GM21786 (cell line): ENCODE results near the gene FAT1.

Experiments
- ATAC-seq: cut with Tn5 transposase; IDR thresholded peaks from one replicate; pipeline ENCODE4 v1.9.1; 2021; ENCODE audit not compliant: unreplicated experiment

The FAT1 gene

DNA sequence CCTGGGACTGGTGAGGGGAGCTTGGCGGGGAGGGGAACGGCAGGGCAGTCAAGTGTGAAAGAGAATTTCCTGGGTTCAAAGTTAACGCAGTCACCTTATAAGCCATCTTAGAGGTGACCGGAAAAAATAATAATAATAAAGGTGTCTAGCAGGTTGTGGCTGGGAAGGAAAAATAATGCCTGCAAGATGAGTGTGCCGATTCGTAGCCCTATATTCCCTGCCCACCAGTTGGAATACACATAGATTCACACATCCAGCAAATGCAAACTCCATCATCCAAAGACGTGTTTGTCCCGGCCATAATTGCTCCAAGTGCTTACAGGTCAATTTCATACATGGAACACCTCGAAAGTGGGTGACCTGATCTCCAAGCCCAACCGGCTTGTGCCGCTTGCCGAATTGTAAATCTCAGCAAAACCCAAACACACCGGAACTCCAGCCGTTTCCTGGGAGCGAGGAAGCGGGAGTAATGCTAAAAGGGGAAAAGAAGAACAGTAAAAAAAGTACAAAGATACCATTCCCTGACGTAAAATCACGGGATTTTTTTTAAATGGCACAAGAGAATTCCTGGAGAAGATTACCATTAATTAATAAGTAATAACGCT, 1.3 kb upstream of the FAT1 start:
- no peak for ATAC-seq

DNA sequence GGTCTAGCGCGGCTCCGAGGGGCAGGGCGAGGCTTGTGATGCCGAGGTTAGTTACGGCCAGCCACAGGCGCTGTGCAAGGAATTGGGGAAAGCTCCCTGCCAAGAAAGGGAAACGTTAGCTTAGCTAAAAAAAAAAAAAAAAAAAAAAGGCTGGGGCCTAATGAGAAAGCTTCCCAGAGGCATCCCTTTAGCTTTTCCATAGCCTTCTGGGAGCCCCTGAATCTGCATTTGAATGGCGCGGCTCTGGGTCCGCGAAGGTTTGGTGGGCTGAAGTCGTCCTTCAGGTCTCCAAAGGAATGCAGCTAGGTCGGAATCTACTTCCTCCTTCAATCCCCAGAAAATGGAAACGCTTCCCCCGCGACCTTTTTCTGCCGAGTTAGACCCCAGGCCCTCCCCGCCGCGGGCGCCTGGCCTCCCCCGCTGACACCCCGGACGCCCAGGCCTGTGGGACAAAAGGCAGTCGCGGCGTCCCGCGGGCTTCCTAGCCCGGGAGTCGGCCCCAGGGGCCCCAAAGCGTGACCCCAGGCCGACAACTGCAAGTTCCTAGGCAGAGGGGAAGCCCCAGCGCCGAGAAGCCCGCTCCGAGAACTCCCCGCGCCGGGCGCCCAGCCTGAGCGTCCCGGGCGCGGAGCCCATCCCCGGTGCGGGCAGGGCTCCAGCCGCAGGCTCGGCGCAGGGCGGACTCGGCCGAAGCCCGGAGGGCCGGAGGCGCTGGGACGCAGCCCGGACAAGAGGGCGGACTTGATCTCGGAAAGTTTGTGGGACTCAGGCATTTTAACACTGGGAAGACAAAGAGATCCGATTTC, 605 bp upstream of the FAT1 start:
- ATAC-seq, result no peak

DNA sequence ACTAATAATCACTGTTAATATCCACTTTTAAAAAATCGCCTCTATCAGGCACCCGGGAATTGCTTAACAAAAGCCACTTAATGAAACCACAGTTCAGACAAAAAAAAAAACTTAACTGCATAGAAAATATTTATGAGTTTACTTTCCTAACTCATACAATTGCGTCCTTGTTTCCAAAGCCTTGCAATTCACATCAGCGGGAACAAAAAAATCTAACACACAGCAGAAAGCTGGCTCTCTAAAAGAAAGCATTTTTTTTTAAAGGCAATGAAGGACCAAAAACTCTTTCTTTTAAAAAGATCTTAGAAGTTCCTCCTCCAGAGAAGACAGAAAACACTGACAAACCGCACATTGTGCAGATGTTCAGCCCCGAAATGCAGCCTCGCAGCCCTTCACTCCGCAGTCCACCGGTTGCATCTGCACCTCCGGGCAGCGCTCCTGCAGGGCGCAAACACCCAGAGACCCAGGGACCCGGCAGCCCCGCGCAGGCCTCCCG, 812 bp downstream of the FAT1 start:
- no peak for ATAC-seq

DNA sequence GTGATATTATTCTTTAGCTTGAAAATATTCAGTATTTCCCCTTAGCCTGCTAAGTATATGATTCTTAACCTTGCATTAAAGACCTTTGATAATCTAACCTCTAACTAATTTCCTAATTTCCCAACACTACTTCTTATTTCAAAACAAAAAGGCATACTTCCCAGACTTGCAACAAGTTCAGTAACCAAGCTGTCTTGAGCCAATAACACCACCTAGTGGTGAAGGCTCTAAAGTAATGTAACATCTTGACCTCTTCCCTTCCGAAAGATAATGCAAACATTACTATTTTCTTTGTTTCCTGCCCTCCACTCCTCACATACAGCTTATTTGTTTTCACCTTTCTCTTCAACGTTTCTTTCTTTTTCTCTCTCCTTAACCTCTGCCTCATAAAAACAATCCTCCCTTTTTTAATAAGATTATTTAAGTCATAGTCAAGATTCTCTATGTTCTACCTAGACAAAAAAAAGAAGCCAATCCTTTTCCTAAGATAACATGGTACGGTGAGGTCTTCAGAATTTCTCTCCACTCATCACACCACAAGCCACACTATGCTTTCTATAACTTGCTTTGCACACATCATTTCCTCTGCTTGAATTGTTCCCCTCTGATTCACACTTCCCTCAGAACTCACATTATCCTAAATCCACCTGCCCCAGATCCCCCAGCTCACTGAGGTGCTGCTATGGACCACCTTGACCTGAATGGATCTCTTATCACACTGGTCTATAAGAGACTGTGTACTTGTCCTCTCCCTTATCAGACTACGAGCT, 3.5 kb downstream of the FAT1 start:
- no peak for ATAC-seq

DNA sequence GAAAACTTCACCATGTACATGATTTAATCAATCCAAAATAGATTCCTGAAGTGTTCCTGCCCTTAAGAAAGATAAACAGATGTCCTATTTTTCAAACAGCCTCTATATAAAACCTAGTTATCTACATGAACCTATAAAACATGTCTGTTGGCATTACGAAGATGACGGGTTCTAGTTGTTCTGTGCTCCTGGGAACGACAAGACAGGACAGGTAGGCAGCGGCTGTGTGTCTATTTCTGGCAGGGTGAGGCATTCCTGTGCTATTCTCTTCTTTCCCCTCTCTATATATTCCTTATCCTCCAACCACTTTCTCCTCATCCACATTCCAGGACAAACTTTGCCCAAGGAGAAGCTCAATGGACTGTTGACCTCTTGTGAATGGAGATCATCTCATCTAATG, 6.1 kb downstream of the FAT1 start:
- no peak for ATAC-seq

DNA sequence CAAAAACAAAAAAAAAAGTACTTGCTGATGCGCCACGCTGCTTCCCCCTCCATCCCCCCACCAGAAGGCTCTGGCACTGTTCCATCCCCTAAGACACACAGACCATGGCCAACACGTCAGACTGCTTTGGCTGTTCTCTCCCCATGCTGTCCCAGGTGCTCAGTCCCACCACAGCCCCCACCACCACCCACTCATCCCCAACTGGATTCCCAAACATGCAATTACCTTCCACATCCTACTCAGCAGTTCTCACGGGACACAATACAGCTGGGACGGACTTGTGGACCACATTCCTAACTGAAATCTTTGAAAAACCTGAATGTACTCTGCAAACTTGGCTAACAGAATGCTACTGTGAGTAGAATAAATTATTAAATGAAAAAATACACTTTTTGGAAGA, 8.6 kb downstream of the FAT1 start:
- no peak for ATAC-seq

DNA sequence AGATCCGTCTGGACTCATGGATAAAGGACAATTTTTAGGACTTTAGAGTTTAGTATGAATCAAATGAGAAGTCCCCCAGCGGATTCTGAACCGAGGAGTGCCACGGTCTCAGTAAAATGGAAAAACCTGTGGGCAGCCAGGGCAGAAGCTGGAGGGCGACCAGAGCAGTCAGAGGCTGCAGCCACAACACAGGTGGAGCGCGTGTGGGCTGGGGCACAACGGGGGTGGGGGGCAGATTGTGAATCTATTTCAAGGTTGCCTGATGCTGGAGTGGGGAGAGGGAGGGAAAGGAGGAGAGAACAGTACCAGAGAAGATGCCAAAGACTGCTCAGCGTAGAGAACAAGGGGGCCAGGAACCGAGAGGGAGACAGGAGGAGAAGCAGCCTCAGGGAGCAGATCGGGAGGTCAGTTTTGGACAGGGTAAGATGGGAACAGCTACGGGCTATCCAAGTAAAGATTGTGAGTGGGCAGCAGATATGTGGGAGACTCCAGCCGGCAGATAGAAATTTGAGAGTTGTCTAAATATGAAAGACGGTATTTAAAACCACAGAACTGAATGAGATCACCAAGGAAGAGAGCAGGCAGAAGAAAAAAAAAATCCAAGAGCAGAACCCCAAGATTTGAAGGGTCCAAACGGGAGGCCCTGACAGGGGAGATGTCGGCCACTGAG, 9.5 kb downstream of the FAT1 start:
- no peak for ATAC-seq

DNA sequence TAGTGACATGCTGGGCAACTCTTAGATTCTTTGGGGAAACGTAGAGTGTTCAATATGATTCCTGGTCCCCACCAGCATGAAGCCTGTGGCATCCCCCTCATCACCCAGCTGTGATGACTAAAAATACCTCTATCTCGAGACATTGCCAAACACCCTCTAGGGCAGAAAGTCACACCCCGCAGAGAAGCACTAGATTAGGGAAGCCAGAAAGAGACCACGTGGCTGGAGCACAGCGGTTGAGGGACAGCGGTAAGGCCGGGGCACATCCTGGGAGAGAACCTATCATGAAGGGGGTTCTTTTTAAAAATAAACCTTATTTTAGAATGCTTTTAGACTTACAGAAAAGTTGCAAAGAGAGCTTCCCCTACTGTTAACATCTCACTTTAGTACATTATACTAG, 11.0 kb downstream of the FAT1 start:
- ATAC-seq, result no peak

DNA sequence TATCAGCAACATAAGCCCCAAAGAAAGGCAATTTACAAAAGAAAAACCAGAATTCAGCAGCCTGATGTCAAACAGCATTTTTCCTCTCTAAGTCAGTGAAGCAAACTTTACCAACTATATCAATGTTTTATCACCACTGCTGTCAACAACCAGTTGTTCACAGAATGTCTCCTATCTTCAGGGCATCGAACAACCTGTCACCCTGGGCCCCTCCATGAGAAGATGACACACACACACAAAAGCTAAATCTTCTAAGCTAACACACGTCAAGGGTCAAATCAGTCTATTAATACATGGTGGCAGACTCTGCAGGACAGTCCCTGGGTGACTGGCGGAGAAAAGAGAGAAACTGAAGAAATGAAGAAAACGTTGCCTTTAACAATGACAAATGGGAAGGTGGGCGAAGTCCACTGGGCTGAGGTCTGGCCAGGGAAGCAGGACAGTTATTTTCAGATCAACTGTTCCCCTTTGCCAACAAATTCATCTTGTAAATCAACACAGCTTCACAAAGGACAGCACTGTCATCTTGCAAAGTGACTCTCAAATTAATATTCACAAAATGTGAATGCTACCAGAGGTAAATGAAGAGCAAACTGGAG, 13.0 kb downstream of the FAT1 start:
- ATAC-seq, result no peak

DNA sequence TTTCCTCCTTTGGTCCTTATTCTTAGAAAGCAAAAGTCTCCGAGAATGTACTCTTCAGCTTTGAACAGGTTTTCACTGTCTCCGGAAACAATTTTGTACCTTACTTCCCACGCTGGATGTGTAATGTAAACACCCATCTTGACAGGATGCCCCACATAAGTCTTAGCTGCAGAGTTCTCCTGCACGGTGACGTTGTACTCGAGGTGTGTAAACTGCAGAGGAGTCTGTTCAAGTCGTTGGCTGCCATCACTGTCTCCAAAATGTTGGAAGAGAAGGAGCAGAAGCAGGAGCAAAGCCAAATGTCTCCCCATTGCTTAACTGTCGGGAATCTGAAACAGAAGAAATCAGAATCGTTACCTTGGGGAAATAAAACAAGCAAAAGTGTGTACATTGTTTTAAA, 14.1 kb downstream of the FAT1 start:
- ATAC-seq, result no peak

DNA sequence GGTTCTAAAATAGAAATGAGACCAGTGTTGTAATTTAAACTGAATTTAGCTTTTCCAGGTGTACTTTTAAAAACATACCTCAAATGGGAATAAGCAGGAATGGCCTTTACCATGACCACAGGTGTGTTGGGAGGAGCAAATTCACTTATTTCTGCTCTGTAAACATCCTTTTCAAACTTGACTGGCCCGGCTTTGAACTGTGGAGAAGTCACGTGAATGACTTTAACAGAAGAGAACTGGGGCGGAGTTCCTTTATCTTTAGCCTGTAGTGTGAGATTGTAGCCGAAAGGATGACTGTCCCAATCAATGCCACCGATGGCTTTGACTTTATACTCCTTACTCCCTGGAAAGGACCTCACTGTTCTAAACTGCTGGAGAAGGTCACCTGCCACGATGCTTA, 15.1 kb downstream of the FAT1 start:
- ATAC-seq, result no peak

DNA sequence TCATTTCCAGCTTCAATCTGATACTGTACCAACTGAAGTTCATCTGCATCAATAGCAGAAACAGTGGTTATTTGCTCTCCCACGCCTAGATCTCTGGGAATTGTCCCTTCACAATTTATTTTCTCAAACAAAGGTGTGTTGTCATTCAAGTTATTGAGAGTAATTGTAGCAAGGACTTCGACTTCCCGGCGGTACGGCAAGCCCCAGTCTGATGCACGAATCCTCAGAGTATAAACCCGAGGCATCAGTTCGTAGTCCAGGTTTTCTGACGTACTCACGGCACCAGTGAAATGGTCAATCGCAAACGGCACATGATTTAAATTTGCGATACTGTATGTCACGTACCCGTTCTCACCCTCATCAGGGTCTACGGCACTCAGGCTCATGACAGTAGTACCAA, 15.7 kb downstream of the FAT1 start:
- ATAC-seq, result no peak

DNA sequence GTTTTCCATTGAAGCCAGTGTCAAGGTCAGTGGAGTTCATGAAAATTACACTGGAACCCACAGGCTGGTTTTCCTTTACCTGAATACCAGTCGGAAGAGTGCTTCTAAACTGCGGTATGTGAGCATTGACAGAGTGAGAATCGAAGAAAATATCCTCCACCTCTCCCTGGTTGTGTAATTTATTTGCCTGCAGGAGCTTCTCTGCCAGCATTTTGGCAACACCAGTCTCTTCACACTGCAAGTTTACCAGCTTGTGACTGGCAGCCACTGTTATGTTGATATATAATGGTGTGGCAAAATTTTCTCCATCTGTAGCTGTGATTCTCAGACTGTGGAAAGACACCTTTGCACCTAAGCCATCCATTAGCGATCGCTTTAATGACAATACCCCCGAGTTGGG, 16.1 kb downstream of the FAT1 start:
- ATAC-seq, result no peak

DNA sequence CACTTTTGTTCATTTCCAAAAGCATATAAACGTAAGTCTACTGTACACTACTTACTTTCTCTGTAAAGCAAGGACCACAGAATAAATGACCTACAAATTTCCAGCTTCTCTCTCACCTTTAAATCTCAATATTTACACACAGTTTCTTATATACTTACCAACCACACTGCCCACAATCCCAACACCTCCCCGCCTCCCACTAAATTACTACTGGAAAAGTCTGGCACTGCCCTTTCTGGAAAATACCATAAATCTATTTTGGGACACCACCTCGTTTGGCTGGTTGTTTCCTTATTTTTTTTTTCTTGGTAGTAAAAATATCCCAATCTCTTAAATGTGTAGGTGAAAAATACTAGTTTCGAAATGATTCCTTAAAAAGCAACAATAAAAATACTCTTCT, 19.6 kb downstream of the FAT1 start:
- ATAC-seq, result no peak

DNA sequence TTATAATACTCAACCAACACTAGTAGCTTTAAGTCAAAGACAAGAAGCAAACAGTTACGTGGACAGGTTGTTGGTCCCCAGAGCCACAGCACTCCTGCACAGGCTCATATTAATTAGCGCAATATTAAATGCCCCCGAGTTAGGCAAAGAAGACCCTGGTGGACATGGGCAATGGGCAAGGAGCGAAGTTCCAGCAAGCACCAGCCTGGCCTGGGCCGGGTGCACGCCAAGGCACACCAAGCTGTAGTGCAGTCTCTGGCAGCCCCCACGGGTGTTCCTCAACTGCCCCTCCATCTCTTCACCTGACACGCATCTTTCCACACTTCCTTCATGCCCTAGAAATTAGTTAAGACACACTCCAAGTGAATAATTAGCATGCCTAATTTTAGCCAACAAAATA, 20.1 kb downstream of the FAT1 start:
- ATAC-seq, result no peak

DNA sequence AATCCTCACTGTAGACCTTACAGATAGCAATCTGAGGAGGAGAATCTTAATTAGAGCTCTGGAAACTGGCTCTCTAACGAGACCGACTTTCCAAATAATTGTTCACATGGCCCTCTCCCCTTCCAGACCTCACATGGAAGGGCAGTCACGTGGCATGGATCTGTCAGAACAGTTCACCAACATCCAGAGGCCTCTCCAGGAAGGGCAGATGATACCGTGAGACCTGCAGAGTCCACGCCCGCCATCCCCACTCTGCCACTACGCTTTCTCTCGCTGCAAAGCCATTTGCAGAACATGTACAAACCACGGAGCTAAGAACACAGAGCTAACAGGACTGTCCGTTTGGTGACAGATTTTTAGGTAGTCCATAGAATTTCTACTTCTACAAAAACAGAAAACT, 20.7 kb downstream of the FAT1 start:
- ATAC-seq, result no peak

DNA sequence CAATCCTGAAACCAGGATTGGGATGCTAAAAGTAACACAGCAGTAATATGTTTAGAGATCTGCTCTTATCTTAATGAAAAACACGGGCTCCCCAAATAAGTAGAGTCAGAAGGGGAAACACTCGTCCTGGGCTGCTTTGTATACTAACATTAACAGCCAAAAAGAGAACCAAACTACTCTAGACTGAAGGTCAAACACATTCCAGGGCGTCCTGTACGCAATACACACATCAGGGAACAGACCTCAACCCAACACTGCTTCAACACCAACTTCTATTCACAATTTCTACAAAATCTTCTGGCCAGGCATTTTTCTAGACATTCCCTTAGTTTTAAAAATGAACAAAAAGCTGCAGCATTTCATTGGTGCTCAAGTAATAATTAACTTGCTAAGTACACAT, 21.4 kb downstream of the FAT1 start:
- no peak for ATAC-seq

DNA sequence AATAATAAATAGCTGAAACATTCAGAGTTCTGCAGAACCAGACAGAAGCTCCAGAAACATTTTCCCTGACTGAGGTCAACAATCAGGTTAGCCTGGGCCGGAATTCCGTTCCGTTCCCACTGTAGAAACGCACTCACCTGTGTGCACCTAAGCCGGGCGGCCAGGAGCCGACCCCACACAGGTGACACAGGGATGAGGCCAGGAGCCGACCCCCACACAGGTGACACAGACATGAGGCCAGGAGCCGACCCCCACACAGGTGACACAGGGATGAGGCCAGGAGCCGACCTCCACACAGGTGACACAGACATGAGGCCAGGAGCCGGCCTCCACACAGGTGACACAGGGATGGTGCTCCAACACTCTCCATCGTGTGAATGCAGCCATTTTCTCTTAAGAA, 21.9 kb downstream of the FAT1 start:
- ATAC-seq, result no peak

DNA sequence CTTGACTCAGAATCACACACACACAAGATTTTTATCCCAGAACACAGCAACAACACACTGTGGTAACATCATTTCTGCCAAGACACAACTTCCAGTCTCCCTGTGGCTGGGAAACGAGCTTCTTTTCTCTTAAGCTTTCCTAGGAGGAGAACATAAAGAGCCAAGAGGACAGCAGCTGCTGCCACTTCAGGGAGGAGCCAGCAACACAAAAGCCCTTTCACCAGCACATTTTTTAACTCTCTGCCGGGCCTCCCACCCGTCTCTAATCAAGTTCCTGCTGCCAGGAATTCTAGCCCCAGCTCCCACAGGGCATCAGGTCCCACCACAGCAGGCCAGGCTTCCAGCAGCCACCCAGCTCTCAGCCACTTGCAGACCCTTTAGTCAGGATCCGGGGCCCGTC, 22.4 kb downstream of the FAT1 start:
- ATAC-seq, result no peak

DNA sequence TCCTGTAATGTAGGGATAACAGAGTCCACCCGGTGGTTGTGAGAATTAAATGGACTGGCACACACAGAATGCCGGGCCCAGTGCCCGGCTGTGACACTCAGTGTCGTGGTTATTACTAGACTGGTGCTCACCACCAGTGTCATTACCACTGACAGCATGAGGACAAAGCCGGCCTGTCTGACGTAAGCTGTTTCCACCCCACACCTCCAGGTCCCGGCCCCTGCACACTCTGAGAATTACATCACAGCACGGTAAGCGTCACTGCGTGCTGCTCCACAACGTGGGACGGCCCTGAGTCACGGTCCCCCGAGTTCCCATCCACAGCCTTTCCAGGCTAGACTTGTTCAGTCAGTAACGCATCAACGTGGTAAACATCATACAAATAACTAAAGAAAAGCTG, 22.9 kb downstream of the FAT1 start:
- ATAC-seq, result no peak

DNA sequence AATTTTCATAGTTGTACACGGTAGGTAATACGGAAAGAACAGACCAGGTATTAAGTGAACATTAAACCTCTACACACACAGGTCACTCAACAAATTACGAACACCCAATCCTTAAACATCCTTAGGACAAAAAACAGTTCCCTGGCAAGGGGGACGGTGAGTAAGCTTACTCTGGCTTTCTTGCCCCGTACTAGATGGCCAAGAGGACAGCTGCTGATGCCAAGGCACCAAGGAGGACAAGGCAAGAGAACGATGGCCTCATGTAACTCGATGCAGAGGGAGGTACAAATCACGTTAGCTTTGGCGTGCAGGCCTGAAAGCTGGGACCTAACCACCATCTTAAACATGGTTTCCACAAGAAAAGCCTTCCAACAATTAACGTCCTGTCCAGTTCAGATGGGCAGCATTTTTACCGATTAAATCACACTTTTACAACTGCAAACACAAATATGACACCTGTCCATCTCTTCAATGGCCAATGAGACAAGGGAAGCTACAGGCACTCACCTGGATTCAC, 23.7 kb downstream of the FAT1 start:
- ATAC-seq, result no peak
